RKO (cell line): ENCODE data around the gene GET4.
"Not testable (repeated sequence)": the region's sequence is repeated elsewhere in the genome, so short reads cannot be mapped to it uniquely, and the experiment has no call there.

Experiments
- DNase-seq: peaks from one replicate; pipeline ENCODE4 v3.0.0-alpha.2; 2016; ENCODE audit warnings: low spot score

The GET4 gene

DNA sequence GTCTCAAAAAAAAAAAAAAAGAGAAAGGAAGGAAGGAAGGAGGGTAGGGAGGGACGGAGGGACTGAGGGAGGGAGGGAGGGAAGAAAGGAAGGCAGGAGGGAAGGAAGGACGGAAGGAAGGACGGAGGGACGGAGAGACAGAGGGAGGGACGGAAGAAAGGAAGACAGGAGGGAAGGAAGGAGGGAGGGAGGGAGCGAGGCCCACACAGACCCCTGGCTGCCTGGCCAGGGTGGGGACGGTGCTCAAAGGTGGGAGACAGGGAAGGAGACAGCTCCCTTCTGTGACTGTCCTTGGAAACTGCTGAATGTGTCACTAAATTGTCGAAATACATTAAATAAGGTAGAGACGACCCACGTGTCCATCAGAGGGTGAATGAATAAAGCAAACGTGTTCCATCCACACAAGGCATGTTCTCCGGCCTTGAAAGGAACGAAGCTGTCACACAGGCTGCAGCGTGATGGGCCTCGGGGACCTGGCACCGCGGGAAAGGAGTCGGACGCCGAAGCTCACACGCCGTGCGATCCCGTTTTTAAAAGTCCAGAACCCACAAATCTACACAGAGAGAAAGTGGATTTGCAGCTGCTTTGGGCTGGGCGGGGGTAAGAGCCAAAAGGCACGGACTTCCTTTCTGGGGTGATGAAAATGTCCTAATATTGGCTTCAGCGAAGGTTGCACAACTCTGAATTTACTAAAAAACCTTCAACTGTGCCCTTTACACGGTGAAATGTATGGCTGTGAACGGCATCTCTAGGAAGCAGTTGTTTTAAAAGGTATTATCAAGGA is 54.8 kb downstream of the GET4 start:
- no peak for DNase-seq

DNA sequence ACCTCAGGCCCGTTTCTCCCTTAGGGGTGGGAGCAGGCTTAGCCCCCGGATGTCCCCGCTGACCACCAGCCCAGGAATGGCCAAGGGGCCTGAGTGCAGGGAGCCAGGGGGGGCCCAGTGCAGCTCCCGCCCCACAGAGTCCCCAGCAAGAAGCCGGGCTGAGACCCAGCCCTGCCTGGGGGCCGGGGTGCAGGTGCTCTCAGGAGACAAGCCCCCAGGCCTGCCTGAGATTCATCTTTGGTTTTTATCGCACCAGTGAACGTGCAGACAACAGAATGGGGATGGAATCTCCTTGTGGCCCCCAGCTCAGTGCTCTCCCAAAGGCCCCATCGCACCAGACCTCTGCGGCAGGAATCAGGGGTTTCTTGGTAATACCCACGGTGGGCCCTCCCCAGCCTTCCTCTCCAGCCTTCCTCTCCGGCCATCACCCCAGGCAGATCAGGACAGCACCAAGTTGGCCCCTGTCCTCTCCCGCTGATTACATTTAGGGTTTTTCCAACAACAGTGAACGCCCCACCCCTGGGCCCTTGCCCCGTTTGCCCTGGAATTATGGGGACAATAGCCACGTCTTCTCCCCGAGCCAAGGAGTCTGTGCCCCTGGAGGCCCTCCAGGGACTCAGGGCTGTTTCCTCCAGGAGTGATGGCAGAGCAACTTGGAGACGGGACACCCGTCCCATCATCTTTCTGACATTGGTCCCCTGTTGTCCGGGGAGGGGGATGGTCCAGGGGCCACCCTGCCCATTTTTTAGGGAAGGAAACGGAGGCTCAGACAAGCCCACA is 55.7 kb downstream of the GET4 start:
- DNase-seq: no peak

DNA sequence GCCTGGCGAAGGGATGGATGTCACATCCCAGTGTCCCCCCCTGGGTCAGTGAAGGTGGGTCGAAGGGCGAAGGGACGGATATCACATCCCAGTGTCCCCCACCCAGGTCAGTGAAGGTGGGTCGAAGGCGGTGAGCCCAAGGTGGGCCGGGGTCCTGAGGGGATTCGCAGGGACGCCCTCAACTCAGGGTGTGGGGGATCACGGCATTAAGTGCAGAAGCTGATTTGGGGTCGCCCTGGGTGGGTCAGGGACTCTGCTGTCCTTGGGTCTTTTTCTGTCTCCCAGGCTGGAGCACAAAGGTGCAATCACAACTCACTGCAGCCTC is 56.3 kb downstream of the GET4 start:
- DNase-seq: no peak

DNA sequence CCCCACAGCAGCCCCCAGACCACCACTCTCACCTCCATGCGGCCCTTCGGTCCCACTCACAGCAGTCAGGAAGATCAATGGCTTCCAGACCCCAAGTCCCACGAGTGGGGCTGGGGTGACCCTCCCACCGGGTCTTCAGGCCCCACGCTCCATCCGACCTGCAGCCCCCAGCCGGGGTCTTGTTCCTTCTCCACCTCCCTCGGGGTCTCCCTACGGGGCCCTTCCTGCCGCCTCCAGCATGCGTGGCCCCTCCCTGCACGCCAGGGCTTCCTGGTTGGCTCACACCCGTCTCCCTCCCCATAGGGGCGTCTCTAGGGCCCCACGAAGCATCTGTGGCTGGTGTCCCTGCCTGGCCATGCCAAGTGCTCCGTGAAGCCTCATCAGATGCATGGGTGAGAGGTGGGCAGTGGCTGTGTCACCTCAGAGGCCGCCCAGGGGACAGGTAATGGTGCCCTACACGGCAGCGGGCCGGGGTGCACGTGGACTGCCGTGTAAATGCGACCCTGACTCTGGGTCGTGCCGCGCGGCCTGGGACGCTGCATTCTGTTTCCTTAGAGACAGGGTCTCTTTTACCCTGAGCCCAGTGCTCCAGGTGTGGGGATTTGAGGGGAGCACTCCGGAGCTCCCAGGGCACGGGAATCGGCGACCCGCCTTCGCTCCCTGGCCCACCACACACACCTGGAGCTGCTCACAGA is 58.3 kb downstream of the GET4 start:
- no peak for DNase-seq

DNA sequence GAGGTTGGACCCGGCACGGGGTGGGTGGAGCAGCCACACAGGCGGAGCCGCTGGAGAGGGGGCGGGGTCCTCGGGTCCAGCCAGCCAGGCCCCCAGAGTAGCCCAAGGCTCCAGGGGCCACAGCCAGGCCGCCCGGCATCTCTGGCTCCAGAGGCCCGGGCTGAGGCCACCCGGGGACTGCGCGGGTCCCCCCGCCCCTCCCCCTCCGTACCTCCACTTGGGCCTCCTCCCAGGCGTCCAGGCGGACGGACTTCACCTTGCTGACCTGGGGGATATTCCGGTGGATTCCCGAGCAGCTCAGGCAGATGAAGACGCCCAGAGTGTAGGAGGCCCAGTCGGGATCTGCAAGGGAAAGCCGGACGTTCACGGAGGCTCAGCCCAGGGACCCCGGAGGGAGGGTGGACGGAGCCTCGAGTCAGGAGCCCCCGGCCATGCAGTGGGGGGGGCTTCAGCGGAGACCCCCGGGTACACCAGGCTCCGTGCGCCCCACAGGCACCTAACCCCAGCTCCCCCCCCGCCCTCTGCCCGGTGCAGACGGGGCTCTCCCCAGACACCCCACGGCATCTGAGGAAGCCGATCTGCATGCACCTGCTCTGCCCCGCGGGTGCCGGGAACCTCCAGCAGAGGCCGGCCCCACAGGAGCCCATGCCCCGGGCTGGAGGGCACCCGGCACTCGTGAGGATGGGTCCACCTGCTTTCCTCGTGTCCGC is 59.0 kb downstream of the GET4 start:
- no peak for DNase-seq

DNA sequence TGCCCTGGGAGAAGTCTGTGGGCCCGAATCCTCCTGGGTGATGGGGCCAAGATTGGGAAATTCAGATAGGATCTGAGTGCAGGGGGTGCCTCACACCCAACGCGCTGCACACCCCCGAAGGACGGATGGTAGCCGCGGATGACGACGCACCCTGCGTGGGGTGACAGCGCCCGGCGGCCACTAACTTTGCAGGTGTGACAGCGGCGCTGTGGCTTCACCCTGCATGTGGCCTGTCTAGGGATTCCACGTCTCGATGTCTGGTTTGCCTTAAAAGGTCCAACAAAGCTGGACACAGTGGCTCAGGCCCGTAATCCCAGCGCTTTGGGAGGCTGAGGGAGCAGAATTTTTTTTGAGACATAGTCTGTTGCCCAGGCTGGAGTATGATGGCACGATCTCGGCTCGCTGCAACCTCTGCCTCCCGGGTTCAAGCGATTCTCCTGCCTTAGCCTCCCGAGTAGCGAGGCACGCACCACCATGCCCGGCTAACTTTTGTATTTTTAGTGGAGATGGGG is 59.6 kb downstream of the GET4 start:
- no peak for DNase-seq

DNA sequence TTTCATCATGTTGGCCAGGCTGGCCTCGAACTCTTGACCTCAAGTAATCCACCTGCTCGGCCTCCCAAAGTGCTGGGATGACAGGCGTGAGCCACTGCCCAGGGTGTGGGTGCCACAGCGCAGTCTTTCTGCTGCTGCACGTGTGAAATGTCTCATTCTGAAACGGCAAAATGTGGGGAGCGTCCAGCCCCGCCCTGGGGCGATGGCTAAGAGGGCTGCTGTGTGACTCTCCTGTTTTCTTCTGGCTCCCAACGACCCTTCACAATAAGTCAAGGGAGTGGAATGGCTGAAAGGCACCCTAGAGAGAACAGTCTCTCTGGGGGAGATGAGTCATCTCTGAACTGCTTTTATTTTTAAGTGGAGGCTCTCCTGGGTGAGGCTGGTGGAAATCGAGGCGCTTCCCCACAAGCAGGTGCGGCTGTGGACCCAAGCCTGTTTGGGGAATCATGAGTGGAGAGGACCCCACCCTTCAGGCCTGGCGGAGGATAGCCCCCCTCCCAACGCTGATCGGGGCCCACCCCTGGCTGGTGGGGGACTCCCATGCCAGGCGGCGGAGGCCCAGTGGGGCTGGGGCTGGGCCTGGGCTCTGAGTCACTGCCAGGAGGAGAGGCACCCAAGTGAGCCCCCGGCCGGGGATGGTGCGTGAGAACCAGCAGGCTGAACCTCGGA is 60.2 kb downstream of the GET4 start:
- peak; percentile 21 for DNase-seq

DNA sequence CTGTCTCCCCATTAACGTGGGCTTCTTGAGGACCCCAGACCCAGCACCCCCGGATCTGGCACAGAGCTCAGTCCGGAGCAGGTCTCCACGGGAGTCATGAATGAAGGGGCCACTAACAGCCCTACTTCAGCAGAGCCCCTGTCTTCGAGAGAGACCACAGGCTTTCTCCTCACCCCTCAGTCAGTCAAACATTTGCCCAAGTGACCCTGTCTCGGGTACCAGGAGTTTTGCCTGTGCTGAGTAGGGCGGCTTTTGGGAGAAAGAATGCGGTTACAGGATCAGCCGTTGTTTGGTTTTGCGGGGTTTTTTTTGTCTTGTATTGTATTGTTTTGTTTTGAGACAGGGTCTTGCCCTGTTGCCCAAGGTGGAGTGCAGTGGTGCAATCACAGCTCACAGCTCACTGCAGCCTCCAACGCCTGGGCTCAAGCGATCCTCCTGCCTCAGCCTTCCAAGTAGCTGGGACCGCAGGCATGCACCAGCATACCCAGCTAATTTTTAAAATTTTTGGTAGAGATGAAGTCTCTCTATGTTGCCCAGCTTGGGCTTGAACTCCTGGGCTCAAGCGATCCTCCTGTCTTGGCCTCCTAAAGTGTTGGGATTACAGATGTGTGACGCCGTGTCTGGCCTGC is 61.6 kb downstream of the GET4 start:
- DNase-seq: no peak

DNA sequence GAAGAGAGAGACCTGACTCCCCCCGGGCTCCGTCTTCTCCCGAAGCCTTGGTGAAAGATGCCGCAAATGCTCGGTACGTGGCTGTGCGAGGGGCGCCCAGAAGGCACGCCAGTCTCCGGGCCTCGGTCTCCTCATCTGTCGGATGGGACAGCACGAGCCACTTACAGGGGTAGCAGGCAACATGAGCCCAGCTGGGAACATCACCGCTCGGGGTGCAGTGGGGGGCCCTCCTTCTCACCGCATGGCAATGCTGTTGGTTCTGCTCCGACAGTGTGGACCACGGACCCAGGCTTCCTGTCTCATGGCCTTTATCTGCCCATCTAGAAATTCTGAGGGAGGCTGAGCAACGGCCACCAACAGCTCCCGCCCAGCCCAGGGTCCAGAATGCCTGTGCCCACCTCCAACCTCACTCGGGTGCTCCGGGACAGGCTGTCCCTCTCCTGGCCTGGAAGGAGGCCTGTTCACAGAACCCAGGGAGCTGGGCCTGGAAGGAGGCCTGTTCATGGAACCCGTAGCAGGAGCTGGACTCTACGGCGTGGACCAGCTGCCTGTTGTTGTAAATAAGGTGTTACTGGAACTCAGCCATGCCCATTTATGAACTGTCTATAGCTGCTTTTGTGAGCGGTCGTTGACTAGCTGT is 62.3 kb downstream of the GET4 start:
- no peak for DNase-seq

DNA sequence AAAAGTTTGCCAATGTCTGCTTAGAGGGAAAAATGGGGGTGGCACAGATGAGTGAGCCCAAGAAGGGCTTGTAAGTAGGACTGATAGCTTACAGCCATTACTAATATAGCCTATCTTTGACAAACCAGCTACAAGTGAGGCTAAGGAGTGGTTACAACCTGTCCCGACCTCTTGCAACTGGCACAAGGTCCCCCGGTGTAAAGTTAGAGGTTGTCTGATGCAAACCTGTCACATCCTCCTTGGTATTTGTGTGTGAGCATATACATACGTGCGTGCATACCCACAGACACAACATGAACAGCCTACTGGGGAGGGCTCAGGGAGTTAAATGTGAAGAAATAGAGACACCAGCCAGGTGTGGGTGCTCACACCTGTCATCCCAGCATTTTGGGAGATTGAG is 63.5 kb downstream of the GET4 start:
- no peak for DNase-seq

DNA sequence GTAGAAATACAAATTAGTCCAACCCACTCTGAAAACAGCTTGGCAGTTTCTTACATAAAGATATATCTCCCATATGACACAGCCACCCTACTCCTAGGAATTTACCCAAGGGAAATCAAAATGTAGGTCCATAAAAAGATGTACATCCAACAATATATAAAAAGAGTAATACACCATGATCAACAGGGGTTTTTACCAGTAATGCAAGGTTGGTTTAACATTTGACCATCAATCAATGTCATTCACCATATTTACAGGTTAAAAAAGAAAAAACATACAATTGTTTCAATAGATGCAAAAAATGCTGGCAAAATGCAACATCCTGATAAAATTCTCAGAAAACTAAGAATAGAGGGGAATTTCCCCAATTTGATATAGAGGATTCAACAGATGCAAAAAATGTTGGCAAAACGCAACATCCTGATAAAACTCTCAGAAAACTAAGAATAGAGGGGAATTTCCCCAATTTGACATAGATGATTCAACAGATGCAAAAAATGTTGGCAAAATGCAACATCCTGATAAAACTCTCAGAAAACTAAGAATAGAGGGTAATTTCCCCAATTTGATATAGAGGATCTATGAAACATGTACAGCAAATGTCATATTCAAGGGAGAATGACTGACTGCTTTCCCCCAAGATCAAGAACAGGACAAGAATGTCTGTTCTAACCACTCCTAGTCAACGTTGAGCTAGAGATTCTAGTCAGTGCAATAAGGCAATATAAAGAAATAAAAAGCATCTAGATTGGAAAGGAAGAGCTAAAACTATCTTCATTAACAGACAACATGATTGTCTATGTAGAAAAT is 64.5 kb downstream of the GET4 start:
- no peak for DNase-seq

DNA sequence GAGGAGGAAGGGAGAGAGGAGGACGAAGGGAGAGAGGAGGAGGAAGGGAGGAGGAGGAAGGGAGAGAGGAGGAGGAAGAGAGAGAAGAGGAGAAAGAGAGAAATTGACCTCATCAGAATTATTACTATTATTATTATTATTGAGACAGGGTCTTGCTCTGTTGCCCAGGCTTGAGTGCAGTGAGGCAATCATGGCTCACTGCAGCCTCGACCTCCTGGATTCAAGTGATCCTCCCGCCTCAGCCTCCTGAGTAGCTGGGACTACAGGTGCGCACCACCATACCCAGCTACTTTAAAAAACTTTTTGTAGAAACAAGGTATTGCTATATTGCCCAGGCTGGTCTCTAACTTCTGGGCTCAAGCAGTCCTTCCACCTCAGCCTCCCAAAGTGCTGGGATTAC is 67.4 kb downstream of the GET4 start:
- not testable (repeated sequence) for DNase-seq

DNA sequence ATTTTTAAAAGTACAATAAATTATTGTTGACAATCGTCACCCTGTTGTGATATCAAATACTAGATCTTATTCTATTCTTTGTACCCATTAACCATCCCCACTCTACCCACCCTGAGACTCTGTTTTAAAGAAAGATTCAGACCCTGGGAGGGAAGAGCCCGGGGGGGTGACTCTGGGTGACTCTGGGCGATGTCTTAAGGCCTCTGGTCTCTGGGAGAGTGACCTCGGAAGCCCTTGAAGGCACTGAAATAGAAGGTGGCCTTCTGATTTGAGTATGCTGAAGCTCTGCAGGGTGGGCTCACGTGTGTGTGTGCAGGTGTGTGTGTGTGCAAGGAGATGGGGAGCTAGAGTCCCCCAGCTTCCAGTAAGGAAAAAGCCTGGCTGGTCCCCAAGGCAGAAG is 68.4 kb downstream of the GET4 start:
- DNase-seq: no peak

DNA sequence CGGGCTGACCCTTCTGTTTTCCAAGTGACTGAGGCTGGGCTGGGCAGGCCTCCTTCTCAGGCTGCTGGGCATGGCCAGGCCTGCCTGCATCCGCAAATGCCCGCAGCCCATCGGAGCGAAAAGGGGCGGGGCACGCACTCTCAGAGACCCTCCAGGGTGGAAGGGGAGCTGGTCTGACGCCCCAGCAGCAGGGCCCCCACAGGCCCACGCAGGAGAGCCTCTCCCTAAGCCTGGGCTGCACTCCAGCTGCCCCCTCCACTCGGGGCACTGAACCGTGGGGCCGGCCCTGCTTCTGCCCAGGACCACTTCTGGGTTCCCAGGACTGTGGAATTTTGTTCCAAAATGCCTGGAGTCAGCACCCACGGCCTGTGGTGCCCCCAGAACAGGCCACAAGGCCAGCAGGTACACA is 68.8 kb downstream of the GET4 start:
- no peak for DNase-seq

DNA sequence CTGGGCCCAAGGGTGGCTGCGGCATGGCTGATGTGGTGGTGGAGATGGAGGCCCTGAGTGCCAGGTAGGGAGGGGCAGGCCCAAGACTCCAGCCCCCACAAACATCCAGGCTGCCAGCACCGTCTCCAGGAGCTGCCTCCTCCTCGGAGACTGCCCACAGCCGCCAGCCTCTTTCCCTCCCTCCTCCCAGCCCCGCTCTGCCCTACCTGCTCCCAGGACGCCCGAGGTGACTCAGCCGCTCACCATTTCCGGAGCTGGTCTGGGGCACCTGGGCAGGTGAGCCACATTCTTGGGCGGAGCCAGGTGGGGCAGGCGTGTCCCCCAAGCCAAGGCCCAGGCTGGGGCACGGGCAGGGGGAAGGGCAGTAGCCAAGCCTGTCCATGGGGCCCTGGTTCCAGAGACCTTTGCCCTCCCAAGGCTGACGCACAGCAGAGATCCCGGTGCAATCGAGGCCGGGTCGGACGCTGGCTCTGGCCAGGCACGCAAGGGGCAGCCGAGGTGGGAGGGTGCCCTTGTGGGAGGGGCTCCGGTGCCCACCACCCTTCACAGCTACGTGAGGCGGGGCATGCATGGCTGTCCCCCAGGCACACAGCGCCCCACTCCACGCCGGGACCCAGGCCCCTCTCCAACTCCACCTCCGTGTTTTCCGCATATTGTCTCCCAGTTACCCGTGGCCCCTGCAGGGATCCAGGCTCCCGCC is 69.4 kb downstream of the GET4 start:
- DNase-seq: no peak
